GM13977 (cell line): ENCODE measurements around the gene RHBDL3.
"Not testable (repeated sequence)": the region's sequence is repeated elsewhere in the genome, so short reads cannot be mapped to it uniquely, and the experiment has no call there.

Experiments
- DNase-seq: peaks from one replicate; pipeline ENCODE4 v3.0.0; 2012; ENCODE audit warnings: low spot score
- in situ Hi-C: fragments of 300-500 bp; cut with MboI; formaldehyde crosslinking; loops from one replicate; pipeline ENCODE4 v1.12.0; 2022; ENCODE audit warnings: low sequenced_read_pairs, low pct_unique_long_range_greater_than_20kb, mixed read lengths, inconsistent platforms; ENCODE audit not compliant: unreplicated experiment
- TF ChIP-seq, protein P1 (sequence below): IDR thresholded peaks from 2 replicates; pipeline ENCODE4 v1.5.1; 2012; ENCODE audit warnings: mild to moderate bottlenecking, control low read depth; ENCODE audit not compliant: insufficient read depth; ENCODE audit errors: extremely low read depth, missing control alignments

RHBDL3 gene

GRCh38 chr17:32307658-32308057, 42.0 kb downstream of the RHBDL3 start:
- TF ChIP-seq, protein P1, sequence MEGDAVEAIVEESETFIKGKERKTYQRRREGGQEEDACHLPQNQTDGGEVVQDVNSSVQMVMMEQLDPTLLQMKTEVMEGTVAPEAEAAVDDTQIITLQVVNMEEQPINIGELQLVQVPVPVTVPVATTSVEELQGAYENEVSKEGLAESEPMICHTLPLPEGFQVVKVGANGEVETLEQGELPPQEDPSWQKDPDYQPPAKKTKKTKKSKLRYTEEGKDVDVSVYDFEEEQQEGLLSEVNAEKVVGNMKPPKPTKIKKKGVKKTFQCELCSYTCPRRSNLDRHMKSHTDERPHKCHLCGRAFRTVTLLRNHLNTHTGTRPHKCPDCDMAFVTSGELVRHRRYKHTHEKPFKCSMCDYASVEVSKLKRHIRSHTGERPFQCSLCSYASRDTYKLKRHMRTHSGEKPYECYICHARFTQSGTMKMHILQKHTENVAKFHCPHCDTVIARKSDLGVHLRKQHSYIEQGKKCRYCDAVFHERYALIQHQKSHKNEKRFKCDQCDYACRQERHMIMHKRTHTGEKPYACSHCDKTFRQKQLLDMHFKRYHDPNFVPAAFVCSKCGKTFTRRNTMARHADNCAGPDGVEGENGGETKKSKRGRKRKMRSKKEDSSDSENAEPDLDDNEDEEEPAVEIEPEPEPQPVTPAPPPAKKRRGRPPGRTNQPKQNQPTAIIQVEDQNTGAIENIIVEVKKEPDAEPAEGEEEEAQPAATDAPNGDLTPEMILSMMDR, result no peak
- no peak for DNase-seq

GRCh38 chr17:32311028-32311536, 45.5 kb downstream of the RHBDL3 start:
- no peak for DNase-seq
- in situ Hi-C loops, result loop anchor here (10.0 kb wide), 1 partner anchor 56 kb away; no protein-coding TSS in a partner anchor
- TF ChIP-seq, protein P1, result no peak

More at GRCh38 chr17:32307658-32308057, 42.0 kb downstream of the RHBDL3 start:
- in situ Hi-C loops, result no loop called here

DNA sequence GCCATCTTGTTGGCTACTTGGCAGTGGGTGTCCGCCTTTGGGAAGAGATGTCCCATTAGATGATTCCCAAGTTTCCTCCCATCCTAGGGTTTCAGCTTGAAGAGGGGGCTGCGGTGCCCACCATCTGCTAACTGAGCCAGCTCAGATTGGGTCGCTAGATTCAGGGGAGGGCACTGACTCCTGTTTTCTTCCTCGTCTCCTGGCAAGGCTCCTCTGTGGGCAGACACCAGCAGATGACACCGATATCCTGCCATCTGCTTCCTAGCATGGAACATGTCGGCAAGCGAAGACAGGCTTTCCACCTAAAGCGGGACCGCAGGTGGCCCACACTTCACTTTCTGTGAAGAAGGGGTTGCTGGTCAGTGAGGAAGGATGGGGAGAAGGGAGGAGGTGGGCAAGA, 49.0 kb downstream of the RHBDL3 start:
- in situ Hi-C loops, result loop anchor here (10.0 kb wide), 1 partner anchor 60 kb away; no protein-coding TSS in a partner anchor
- no peak for DNase-seq
- TF ChIP-seq, protein P1, result no peak

DNA sequence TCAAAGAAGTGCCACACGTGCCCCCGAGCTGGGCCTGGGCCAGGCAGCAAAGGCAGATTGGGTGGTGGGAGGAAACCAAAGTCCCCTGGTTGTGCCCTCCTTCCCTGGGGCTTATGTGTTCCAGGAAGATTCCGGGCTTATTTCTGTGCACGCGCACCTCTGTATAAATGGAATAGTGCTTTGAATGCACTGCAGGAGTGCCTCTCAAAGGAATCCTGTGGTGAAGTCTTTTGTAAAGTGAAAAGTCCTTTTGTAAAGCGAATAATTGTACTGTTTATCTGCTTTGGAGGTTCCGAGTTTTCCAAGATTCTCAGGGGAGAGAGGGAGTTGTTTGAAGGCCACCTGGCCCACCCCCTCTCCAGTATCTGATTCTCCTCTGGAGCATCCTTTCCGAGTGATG, 49.5 kb downstream of the RHBDL3 start:
- DNase-seq, result no peak
- TF ChIP-seq, protein P1, result no peak
- in situ Hi-C loops, result loop anchor here (10.0 kb wide), 1 partner anchor 60 kb away; no protein-coding TSS in a partner anchor

DNA sequence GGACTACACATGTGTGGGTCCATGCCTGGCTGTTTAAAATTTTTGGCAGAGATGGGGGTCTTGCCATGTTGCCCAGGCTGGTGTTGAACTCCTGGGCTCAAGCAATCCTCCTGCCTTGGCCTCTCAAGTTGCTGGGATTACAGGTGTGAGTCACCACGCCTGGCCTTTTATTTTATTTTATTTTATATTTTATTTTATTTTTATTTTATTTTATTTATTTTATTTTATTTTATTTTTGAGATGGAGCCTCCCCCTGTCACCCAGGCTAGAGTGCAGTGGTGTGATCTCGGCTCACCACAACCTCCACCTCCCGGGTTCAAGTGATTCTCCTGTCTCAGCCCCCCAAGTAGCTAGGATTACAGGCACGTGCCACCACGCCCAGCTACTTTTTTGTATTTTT, 51.0 kb downstream of the RHBDL3 start:
- in situ Hi-C loops, result loop anchor here (10.0 kb wide), 1 partner anchor 62 kb away; no protein-coding TSS in a partner anchor
- not testable (repeated sequence) for DNase-seq

GRCh38 chr17:32317353-32317752, 51.7 kb downstream of the RHBDL3 start:
- in situ Hi-C loops, result loop anchor here (10.0 kb wide), 1 partner anchor 63 kb away; no protein-coding TSS in a partner anchor
- TF ChIP-seq, protein P1, result no peak
- DNase-seq, result no peak

GRCh38 chr17:32318071-32318470, 52.4 kb downstream of the RHBDL3 start:
- DNase-seq, result no peak
- TF ChIP-seq, protein P1, result no peak
- in situ Hi-C loops, result loop anchor here (10.0 kb wide), 1 partner anchor 63 kb away; no protein-coding TSS in a partner anchor
